ENCODE measurements around the gene CDKL1.

Gene CDKL1

GRCh38 chr14:50375760-50376159 is 20.9 kb downstream of the CDKL1 start:
- TF ChIP-seq EP300 (IDR thresholded peaks at IDR 0.05; ENCODE audit: borderline replicate concordance): no peak
- no peak for TF ChIP-seq NFIC (IDR thresholded peaks at IDR 0.05)
- no peak for TF ChIP-seq USF1 (IDR thresholded peaks at IDR 0.05)
- TF ChIP-seq ZBTB7A (IDR thresholded peaks at IDR 0.05; ENCODE audit: low read depth): no peak
- no peak for TF ChIP-seq YY1 (IDR thresholded peaks at IDR 0.05; ENCODE audit: low read depth)
- no peak for TF ChIP-seq TAF1 (IDR thresholded peaks at IDR 0.05; ENCODE audit: low read depth)
- no peak for TF ChIP-seq REST (IDR thresholded peaks at IDR 0.05; ENCODE audit: low read depth)
- no peak for TF ChIP-seq TCF12 (IDR thresholded peaks at IDR 0.05; ENCODE audit: low read depth)
- TF ChIP-seq MAX (IDR thresholded peaks at IDR 0.05): no peak
- no peak for TF ChIP-seq CEBPB (IDR thresholded peaks at IDR 0.05)
- no peak for TF ChIP-seq CREB1 (IDR thresholded peaks at IDR 0.05; ENCODE audit: low read depth)
- no peak for TF ChIP-seq RAD21 (IDR thresholded peaks at IDR 0.05; ENCODE audit: low read depth)
- TF ChIP-seq EGR1 (IDR thresholded peaks at IDR 0.05): no peak
- no peak for TF ChIP-seq FOXM1 (IDR thresholded peaks at IDR 0.05; ENCODE audit: borderline replicate concordance, low read depth)
- no peak for TF ChIP-seq TEAD4 (IDR thresholded peaks at IDR 0.05)

- TF ChIP-seq NFIC (IDR thresholded peaks at IDR 0.05): no peak
- no peak for TF ChIP-seq ZBTB7A (IDR thresholded peaks at IDR 0.05; ENCODE audit: low read depth)
- no peak for TF ChIP-seq FOXM1 (IDR thresholded peaks at IDR 0.05; ENCODE audit: borderline replicate concordance, low read depth)
- no peak for TF ChIP-seq EGR1 (IDR thresholded peaks at IDR 0.05)
- no peak for TF ChIP-seq CEBPB (IDR thresholded peaks at IDR 0.05)
- no peak for TF ChIP-seq YY1 (IDR thresholded peaks at IDR 0.05; ENCODE audit: low read depth)
- TF ChIP-seq REST (IDR thresholded peaks at IDR 0.05; ENCODE audit: low read depth): no peak
- no peak for TF ChIP-seq TEAD4 (IDR thresholded peaks at IDR 0.05)
- TF ChIP-seq TAF1 (IDR thresholded peaks at IDR 0.05; ENCODE audit: low read depth): no peak
- no peak for TF ChIP-seq MAX (IDR thresholded peaks at IDR 0.05)
- no peak for TF ChIP-seq TCF12 (IDR thresholded peaks at IDR 0.05; ENCODE audit: low read depth)
- no peak for TF ChIP-seq CREB1 (IDR thresholded peaks at IDR 0.05; ENCODE audit: low read depth)
- no peak for TF ChIP-seq EP300 (IDR thresholded peaks at IDR 0.05; ENCODE audit: borderline replicate concordance)
- no peak for TF ChIP-seq USF1 (IDR thresholded peaks at IDR 0.05)
- no peak for TF ChIP-seq RAD21 (IDR thresholded peaks at IDR 0.05; ENCODE audit: low read depth)
Measured at GRCh38 chr14:50373959-50374358, 22.7 kb downstream of the CDKL1 start.

GRCh38 chr14:50371546-50371945 is 25.1 kb downstream of the CDKL1 start:
- no peak for TF ChIP-seq RAD21 (IDR thresholded peaks at IDR 0.05; ENCODE audit: low read depth)
- no peak for TF ChIP-seq NFIC (IDR thresholded peaks at IDR 0.05)
- TF ChIP-seq TAF1 (IDR thresholded peaks at IDR 0.05; ENCODE audit: low read depth): no peak
- no peak for TF ChIP-seq USF1 (IDR thresholded peaks at IDR 0.05)
- no peak for TF ChIP-seq YY1 (IDR thresholded peaks at IDR 0.05; ENCODE audit: low read depth)
- TF ChIP-seq CREB1 (IDR thresholded peaks at IDR 0.05; ENCODE audit: low read depth): no peak

GRCh38 chr14:50366589-50366988 is 30.1 kb downstream of the CDKL1 start:
- TF ChIP-seq TCF12 (IDR thresholded peaks at IDR 0.05; ENCODE audit: low read depth): no peak
- no peak for TF ChIP-seq TAF1 (IDR thresholded peaks at IDR 0.05; ENCODE audit: low read depth)
- no peak for TF ChIP-seq TEAD4 (IDR thresholded peaks at IDR 0.05)
- no peak for TF ChIP-seq YY1 (IDR thresholded peaks at IDR 0.05; ENCODE audit: low read depth)
- TF ChIP-seq NFIC (IDR thresholded peaks at IDR 0.05): no peak
- no peak for TF ChIP-seq REST (IDR thresholded peaks at IDR 0.05; ENCODE audit: low read depth)
- TF ChIP-seq RAD21 (IDR thresholded peaks at IDR 0.05; ENCODE audit: low read depth): no peak
- no peak for TF ChIP-seq ZBTB7A (IDR thresholded peaks at IDR 0.05; ENCODE audit: low read depth)
- no peak for TF ChIP-seq MAX (IDR thresholded peaks at IDR 0.05)
- TF ChIP-seq CEBPB (IDR thresholded peaks at IDR 0.05): no peak
- no peak for TF ChIP-seq FOXM1 (IDR thresholded peaks at IDR 0.05; ENCODE audit: borderline replicate concordance, low read depth)
- no peak for TF ChIP-seq EP300 (IDR thresholded peaks at IDR 0.05; ENCODE audit: borderline replicate concordance)
- no peak for TF ChIP-seq USF1 (IDR thresholded peaks at IDR 0.05)
- TF ChIP-seq EGR1 (IDR thresholded peaks at IDR 0.05): no peak
- no peak for TF ChIP-seq CREB1 (IDR thresholded peaks at IDR 0.05; ENCODE audit: low read depth)
